ENCODE results near the gene GNG4. TPM values are rescaled to one million over a fixed set of nuclear protein-coding genes. Genes with fewer than 3 reads are reported as not detected.

Gene GNG4
- total and polyA plus RNA-seq, 3 donors from 2014 or later, result 2.9 to 3.3 (median 3.2) TPM

GRCh38 chr1:235661568-235661967 is 12.0 kb upstream of the GNG4 start:
- WGBS, 2 donors, result 77 to 84% methylated on average over 2 of the region's 2 CpGs
- Histone ChIP-seq H3K9me3 (no peaks in the 10 kb centered on the region), H3K4me3 (no peak overlapping the region), H3K36me3 (ENCODE audit: low read depth, missing control alignments) (no peaks in the 10 kb centered on the region), H3K27me3 (no peaks in the 10 kb centered on the region), H3K27ac (no peak overlapping the region), H3K4me1 (no peaks in the 10 kb centered on the region)
- DNase-seq, result no peak
- TF ChIP-seq CTCF (IDR thresholded peaks at IDR 0.05) (no peak), POLR2A (IDR thresholded peaks at IDR 0.05) (no peak)
- intact Hi-C loops (cut with DNase I; ENCODE audit: low total_unique reads), result no loop called here

- H3K27me3 ChIP-seq, result no peaks in the 10 kb centered on the region
- intact Hi-C loops (cut with DNase I; ENCODE audit: low total_unique reads), result no loop called here
- TF ChIP-seq CTCF (IDR thresholded peaks at IDR 0.05), result no peak
- TF ChIP-seq POLR2A (IDR thresholded peaks at IDR 0.05), result no peak
- H3K4me3 ChIP-seq, result no peak overlapping the region
- H3K36me3 ChIP-seq (ENCODE audit: low read depth, missing control alignments), result no peaks in the 10 kb centered on the region
- no peaks in the 10 kb centered on the region for H3K9me3 ChIP-seq
- WGBS, 2 donors, result 91 to 92% methylated on average over 11 to 14 of the region's 14 CpGs
- DNase-seq, result no peak
- no peaks in the 10 kb centered on the region for H3K4me1 ChIP-seq
- no peak overlapping the region for H3K27ac ChIP-seq
These were observed 9.7 kb upstream of the GNG4 start for GRCh38 chr1:235659186-235659771.

GRCh38 chr1:235657747-235658526 is 8.4 kb upstream of the GNG4 start:
- no peaks in the 10 kb centered on the region for H3K36me3 ChIP-seq (ENCODE audit: low read depth, missing control alignments)
- WGBS, 2 donors, result 72 to 77% methylated on average over 5 of the region's 5 CpGs
- intact Hi-C loops (cut with DNase I; ENCODE audit: low total_unique reads), result no loop called here
- H3K4me1 ChIP-seq, result no peaks in the 10 kb centered on the region
- no peaks in the 10 kb centered on the region for H3K27me3 ChIP-seq
- H3K4me3 ChIP-seq, result no peak overlapping the region
- no peak for DNase-seq
- H3K27ac ChIP-seq, result no peak overlapping the region
- TF ChIP-seq CTCF (IDR thresholded peaks at IDR 0.05), result no peak
- TF ChIP-seq POLR2A (IDR thresholded peaks at IDR 0.05), result no peak
- no peaks in the 10 kb centered on the region for H3K9me3 ChIP-seq

- H3K4me1 ChIP-seq, result no peaks in the 10 kb centered on the region
- intact Hi-C loops (cut with DNase I; ENCODE audit: low total_unique reads), result no loop called here
- no peaks in the 10 kb centered on the region for H3K36me3 ChIP-seq (ENCODE audit: low read depth, missing control alignments)
- no peak for DNase-seq
- no peaks in the 10 kb centered on the region for H3K9me3 ChIP-seq
- no peak overlapping the region for H3K4me3 ChIP-seq
- H3K27ac ChIP-seq, result no peak overlapping the region
- WGBS, 2 donors, result 87 to 89% methylated on average over 5 of the region's 5 CpGs
- TF ChIP-seq CTCF (IDR thresholded peaks at IDR 0.05), result no peak
- no peak for TF ChIP-seq POLR2A (IDR thresholded peaks at IDR 0.05)
- H3K27me3 ChIP-seq, result no peaks in the 10 kb centered on the region
These were observed 7.7 kb upstream of the GNG4 start for GRCh38 chr1:235657269-235657668.
